CD4-positive, alpha-beta T cell treated with Interleukin-17A for 4 hours (primary cell): ENCODE data around the gene RWDD3.

ENCODE experiments used
- DNase-seq: peaks from one replicate; pipeline ENCODE4 v3.0.0-alpha.2; 2020; ENCODE audit warnings: mixed read lengths

RWDD3 gene

DNA sequence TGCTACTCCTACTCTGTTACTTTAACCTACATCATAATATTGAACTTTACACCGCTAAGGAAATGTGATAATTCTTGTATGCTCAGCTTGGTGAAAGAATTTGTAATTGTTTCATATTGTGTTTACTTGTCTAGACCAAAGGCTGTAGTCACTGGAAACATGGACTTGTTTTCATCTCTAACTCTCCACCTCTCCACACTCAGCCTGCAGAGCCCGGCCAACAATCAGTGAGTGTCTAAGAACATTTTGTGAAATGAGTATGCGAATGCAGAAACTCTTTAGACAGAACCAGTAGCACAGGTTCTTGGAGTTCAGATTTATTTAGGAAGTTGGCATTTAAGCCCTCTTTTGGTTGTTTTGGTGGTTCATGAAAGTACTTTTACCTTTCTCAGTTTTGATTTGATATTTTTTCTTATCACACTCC, 3.2 kb upstream of the RWDD3 start:
- no peak for DNase-seq

DNA sequence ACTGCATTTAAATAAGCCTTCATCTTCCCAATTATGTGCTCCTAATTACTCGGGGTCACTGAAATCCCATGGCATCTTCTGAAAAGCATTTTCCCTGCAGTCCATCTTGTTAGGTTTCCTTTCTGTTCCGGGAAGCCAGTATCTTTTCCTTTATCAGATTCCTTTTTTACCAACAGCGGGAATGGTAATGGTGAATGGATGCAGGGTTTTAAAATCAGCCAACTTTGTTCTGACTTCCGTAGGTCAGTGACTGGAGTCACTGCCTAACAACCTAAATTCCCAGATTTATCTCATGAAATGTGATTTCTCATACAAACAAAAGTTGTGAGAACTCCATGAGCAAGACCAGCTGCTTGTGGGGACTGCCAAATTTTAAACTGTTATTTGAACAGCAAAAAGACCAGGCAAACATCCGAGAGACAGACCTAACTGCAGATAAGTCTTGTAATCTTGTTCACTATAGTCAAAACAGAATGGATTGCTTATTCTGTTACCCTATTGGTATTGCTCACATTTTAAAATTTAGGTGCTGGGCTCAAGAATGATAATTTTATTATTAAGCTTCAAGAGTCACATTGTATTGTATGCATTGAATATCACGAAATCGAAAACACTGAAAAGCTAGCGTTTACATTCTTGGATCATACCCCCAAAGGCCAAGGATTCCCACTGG, 1.2 kb upstream of the RWDD3 start:
- no peak for DNase-seq

DNA sequence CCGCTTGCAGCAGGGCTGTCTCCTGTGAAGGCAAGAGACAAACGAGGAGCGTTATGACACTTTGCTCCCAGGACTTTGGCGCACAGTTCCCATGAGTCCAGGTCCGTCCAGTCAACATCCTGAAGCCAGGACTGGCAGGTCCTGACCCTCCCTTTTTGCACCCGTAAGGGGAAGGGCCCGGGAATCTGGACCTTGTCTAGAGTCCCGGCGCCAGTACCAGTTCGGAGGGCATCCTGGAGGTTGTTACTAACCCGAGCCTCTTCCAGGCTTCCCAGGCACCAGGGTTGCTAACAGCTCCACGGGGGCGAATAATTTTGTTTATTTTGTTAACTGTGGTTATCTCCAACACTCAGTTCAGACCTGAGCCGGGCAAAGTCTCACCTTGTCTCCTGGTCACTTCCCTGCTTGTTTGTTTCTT, 682 bp upstream of the RWDD3 start:
- no peak for DNase-seq

DNA sequence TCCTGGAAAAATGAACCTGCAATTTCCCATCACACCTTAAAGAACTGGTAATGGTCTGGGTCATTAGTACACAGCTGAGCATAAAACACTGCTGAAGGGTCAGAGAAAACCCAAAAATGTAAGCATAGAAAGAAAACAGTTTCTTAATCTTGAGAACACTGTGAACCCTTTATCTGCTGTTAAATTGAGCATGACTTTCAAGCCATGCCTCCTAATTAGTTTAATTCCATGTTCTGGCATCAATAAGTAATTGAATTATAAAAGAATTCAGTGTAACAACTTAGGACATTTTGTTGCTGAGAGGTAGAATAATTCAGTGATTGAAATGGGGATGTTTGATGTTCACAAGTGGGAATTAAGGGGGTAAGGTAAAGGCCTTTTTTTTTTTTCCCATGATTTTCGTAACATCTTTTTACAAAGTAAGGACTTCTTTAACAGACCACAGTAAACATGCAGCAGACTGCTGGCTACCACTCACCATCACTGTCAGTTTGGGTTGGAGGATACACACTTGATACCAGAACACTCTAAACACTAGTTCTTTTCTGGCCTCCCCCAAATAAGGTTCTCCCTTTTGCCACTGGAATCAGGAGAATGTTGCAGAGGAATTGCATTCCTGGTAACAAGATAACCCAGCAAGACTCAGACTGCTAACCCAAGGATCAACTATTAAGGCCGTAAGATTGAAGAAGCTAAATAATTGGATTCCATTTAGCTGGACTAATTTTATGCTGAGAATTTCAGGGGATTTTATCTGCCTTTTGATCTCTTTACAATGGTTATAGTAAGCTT, 3.0 kb downstream of the RWDD3 start:
- DNase-seq = no peak

DNA sequence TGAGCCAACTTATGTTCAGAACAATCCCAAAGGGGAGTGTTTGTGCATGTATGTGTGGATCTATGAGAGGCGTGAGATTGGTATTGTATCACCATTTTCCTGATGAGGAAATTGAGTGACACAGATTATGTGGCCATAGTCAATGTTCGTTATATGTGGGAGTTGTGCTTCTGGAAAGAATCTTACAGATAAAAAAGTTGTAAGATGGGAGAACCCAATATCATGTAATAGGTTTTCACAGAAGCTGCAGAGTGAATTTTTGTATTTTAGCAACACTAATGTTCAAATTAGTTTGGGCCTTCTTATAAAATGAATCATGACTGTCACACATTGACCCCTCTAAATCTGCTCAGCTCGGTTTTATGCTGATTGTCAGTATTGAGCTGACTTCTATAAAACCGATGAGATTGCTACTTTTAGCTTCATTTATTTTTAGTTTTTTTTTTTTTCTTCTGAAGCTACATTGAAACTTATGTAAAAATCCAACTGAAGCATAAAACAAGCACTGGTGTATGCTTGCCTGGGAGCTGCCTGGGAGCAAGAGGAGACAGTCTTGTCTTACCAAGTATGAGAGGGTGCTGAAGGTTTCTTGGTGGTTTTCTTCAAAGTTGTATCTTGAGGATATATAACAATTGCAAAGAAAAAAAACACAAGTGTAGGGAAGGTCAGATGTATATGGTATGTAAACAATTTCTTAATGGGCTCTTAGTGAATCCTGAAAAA, 4.1 kb downstream of the RWDD3 start:
- DNase-seq = no peak

DNA sequence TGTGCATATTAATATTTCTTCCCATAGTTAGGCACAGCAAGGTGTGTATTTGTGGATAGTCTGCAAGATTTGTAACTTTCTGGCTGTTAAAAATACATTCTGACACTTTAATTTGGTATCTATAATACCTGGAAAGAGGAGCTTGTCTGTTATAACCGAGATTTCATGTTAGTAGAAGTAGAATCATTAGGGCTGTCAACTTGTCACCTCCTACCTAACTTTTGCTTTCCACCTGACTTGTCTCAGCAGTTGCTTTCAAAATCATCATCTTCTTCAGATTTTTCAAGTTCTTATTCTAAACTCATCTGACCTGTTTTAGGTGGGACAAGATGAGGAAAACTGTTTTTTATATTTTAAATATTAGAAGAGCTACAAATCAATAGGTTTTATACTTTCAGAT, 11.0 kb downstream of the RWDD3 start:
- no peak for DNase-seq

DNA sequence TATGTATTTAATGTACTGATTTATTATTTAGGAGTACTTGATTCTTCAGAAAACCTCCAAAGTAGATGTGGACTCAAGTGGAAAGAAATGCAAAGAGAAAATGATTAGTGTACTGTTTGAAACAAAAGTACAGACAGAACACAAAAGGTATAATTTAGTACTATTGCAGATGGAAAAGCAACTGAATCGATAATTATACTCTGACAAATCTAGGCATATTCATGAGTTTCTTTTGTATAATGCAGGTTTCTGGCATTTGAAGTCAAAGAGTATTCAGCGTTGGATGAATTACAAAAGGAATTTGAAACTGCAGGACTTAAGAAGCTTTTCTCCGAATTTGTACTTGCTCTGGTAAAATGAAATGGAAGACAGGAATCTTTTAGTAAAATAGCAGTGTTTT, 12.5 kb downstream of the RWDD3 start:
- DNase-seq = no peak

DNA sequence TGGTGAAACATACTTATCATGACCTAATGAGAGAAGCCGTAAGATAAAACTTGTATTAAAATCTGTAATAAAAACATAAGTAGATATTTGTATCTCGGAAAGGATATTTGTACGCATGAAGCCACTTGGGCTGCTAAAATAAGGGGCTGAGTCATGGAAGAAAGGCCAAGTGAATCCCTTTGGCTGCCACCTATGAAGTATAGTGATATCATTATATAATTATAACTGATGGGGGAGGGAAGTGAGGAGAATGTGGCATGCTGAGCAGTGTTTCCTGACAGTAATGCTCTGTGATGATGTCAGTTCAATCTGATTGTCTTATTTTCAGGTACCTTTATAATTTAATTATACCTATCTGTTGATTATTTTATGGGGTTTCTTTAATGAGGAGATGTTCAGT, 13.6 kb downstream of the RWDD3 start:
- DNase-seq = no peak

DNA sequence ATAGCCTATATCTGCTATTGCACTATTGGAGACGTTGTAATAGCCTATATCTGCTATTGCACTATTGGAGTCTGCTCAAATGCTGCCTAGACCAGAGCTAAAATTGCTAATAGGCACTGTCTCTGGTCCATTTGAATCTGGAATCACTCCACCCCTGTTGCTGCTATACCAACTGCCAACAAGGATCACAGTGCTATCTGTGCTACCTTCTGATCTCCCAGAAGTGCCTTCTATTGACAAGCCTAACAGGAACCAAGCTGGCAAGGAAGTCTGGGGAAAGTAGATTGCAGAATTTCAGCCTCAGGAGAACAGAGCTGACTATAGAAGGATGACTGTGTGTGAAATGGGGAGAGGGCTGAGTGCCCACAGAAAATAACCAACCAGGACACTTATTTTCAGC, 15.9 kb downstream of the RWDD3 start:
- DNase-seq = no peak

DNA sequence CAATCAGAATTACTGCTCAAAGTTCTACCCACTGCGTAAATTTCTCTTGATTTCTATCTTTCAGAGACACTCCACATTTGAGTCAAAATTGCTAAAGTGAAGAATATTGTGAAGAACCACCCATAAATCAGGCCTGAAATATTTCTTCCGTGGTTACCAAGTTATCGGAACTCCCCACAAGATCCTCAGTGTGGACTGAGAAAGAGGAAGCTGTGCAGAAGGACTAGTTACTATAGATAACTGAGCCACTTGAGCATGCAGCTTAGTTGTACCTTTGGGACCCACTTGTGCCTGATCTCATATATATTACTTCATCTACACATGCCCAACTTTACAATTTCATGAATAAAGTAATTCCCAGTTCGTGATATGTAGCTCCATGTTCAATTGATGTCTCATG, 18.4 kb downstream of the RWDD3 start:
- no peak for DNase-seq

DNA sequence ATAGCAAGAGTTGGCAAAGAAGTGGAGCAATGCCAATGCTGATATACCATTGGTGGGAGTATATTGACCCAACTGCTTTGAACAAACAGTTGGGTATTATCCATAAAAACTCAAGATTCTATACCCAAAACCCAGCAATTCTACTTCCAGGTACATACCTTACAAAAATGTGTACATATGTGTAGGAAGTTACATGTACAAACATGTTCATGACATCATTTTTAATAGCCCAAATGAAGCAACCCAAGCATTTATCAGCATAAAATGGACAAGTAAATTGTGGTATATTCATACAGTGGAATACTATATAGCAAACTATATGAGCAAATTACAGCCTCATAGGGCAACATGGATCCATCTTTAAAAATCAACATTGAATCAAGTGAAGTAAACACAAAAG, 20.9 kb downstream of the RWDD3 start:
- DNase-seq = no peak

DNA sequence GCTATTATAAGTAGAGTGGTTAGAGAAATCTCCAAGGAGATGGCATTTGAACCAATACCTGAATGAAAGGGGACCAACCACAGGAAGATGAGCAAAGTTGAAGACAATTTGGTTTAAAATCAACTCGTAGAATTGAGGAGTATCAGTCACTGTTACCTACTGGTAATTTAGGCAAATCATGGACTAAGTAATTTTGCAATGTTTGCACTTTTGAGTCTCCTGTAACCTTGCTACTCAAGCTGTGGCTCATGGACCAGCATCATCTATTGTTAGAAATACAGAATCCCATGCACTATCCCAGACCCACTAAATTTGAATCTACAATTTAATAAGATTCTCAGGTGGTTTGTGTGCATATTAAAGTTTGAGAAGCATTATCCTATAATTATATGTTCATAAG, 21.8 kb downstream of the RWDD3 start:
- DNase-seq = no peak

DNA sequence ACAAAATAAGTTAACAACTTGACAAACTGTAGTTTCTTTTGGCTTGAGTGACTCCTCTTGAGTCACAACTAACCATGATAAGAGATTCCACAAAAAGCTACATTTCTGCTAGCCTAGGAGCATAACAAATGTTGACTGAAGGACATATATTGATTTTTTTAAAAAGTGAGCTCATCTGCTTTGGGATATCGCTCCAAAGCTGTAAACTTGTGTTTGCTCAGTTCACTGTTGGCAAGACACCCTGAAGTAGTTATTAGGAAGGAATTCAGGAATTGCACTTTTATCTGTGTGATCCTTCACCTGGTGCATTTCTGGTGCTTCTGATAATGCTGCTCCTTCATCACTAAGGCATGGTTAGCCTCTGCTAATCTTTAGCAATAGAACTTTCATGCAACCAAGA, 23.7 kb downstream of the RWDD3 start:
- no peak for DNase-seq

DNA sequence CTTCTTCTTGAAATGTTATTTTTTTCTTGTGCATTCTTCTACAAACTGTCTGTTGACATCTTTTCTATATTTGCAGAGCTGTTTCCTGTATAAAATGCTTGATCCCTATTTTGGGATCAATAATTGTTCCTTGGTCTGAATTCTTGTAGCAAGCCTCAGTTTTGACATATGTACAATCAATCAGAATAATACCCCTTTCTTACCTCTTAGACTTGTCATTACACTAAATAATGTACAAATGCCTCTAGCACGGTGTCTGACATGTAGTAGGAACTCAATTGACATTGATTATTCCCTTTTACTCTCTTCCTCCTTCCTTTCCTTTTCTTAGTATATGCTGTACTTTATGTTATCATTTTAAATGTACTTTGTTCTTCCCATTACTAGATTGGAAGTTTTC, 25.2 kb downstream of the RWDD3 start:
- DNase-seq = no peak

DNA sequence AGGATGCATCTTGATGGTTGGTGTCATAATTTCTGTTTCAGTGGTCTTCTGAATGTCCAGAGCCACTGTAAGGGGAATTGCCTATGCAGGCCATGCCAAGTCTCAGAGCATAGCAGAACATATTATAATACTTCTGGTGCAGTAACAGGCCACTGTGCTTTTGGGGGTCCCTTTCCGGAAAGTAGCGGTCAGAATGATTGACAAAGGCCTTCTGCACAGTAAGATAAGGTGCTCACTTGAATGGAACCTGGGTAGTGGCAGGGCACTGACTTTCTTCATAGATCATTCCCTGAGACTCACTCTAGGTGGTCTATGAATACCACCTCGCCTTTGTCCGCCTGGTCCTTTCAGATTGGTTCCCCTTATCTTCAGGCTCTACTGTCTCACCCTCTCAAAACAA, 28.9 kb downstream of the RWDD3 start:
- no peak for DNase-seq

DNA sequence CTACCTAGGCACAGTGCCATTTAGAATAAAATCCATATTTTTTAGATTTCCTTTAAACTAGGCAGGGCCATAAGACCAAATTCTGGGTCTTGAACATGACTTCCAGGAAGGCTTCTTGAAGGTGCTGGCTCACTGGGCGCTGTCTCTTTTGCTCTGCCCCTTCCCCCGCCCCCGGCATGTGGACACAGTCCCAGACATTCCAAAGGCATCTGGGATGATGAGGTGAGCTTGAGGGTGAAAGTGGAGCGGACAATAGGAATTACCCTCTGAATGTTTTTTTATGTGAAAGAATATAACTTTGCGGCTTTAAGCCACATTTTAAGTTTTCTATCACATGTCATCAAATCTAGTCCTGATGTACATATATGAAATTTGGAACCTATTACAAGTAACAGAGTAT, 29.4 kb downstream of the RWDD3 start:
- DNase-seq = no peak

DNA sequence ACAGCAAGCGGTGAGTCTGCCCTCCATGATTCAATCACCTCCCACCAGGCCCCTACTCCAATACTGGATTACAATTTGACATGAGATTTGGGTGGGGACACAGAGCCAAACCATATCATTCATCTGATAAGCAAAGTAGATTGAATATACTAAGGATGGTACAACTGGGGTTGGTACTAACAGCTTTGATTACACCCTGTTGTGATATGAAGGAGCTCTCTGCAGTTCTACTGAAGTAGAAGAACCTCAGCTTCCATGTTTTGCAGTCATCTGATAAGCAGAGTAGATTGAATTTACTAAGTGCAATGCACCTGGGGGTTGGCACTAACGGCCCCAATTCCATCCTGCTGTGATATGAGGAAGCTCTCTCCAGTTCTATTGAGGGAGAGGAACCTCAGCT, 31.1 kb downstream of the RWDD3 start:
- DNase-seq = no peak

DNA sequence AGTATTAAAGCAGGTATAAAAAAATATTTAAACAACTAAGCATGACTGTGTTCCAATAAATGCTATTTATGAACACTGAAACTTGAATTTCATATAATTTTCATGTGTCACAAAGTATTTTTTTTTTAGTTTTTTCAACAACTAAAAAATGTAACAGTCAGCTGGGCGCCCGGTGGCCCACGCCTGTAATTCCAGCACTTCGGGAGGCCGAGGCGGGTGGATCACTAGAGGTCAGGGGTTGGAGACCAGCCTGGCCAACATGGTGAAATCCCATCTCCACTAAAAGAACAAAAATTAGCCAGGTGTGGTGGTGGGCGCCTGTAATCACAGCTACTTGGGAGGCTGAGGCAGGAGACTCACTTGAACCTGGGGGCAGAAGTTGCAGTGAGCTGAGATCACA, 42.4 kb downstream of the RWDD3 start:
- no peak for DNase-seq

DNA sequence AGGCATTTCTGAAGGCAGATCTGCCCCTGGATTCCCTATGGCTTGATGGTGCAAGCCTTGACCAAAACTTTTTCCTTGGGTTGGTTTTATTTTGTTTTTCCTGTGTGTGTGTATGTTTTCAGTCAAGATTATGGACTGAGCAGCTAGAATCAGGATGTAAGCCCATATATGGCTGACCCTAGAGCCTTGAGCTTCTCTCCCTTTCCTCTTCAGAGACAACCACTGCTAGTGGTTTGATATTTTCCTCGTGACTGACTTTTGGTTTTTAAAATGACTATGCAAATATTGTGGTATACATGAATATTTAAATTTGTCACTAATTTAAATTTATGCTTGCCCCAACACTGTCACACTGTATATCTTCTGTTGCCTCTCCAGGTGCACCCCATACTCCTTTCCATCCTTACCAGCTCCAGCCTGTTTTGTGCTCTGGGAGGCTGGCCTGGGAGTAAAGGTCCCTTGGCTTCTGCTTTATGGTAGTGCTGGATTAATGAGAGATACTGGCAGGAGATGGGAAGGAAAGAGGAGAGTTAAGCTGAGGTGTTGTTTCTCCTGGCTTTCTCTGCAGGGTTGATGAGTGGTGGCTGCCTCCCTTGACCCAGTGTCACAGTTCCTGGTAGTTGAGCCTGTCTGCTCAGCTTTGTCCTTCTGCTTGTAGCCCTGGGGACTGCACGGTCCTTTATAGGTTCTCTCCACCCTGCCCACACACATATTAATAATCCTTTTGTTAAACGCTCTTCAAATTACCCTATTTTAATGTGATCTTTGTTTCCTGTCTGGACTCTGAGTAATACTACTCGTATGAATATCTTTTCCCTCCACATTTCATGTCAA, 44.4 kb downstream of the RWDD3 start:
- no peak for DNase-seq

DNA sequence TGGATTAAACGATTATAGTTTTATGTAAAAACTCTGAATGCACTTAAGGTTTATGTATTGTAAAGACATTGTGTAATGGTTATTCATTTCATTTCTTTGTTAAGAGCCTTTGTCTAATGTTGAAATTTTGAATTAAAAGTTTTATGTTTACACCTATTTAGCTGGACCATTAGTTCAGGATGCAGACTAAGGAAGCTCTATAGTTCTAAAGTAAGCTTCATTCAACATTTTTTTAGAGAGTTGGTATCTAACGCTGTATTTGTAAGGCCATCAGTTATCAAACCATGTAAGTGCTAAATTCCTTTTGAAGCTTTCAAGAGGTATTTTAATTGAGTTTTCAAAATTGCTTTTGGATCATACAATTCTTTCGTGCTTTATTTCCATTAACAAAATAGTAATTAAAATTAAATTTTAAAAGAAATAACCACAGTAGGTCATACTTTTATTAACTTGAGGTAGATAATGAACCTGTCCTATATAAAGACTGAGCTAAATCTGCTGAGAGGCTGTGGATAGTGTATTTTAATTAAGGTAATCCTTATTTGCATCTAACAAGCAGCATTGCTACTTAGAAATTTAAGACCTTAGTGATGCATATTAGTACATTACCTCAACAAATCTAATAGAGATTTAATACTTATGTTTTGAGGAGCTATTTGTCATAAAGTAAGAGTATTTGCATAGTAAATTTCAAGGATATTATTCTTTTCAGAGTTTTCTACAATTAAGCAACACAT, 47.9 kb downstream of the RWDD3 start:
- no peak for DNase-seq

DNA sequence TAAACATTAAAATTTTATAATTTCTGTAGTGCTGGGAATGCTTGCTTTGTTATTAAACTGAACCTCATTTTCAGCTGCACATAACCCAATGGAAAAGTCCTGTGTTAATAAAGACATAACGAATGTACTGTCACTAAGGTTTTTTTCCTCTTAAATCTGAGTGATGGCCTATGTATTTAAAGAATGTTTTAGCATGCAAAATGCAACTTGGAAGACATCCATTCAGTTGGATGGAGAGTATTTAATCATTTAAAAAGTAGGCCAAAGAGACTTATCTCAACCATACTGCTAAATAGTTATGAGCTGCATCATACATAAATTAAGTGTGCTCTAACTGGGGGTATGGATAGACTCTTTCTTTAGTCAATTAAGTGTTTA, 48.5 kb downstream of the RWDD3 start:
- DNase-seq = no peak

DNA sequence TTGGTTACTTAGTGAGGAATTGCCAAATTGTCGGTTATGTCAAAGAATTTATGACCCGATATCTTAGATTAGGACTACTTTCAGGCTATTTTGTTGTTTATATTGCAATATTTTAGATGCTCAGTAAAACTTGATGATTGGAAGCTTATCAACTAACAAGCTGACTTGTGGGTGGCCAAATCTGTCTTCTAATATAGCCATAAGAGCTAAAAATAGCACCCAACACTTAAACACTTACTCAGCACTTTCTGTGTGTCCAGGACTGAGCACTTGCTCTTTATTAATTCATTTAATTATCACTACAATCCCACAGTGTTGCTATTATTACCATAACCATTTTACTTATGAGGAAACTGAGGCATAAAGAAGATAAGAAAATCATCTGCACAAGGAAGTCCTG, 50.4 kb downstream of the RWDD3 start:
- DNase-seq = no peak

DNA sequence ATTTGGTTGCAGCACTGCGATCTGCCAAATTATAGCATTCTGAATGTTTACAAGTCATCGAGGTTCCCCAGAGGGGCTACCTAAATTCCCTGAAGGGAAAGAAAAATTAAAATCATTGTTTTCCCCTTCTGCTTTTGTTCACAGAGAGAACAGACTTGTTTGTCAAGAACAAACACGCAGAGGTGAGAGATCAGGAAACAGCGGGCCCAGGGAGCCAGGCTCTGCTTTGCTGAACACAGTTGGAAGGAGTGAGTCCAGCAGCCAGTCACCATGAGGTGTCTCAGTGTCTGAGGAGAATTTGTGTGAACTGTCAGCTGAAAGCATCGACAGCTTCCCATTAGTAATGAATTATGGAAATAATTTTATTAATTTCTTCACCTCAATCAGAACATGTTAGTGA, 52.5 kb downstream of the RWDD3 start:
- DNase-seq = no peak
